PC-3 (cell line): ENCODE results near the gene CBX6. TPM values are rescaled to one million over a fixed set of nuclear protein-coding genes. Genes with fewer than 3 reads are reported as not detected.
A peak's percentile ranks its signal among the peaks of the same experiment; 100 is the strongest.

Experiments
- ATAC-seq: fragments of 200-7000 bp; cut with Tn5 transposase; 2 replicates; pipeline ENCODE4 v1.9.1; 2020; ENCODE audit warnings: mild to moderate bottlenecking, moderate library complexity
- BruUV-seq: library from RNA; stranded (reverse); fragments of 400-500 nt; replicated peaks from 2 replicates; lab custom pipeline; 2021; lab: Mats Ljungman, UMichigan
- CTCF ChIA-PET: fragments of 300-600 bp; sonication (Branson Sonifier 250); formaldehyde crosslinking; loops from one replicate; lab custom pipeline; 2022; ENCODE audit warnings: antibody characterized with exemption; lab: Charles Lee
- POLR2A ChIA-PET: fragments of 300-600 bp; sonication (Branson Sonifier 250); formaldehyde crosslinking; loops from one replicate; lab custom pipeline; 2022; ENCODE audit warnings: antibody characterized with exemption; ENCODE audit not compliant: unreplicated experiment; lab: Charles Lee
- DNase-seq: peaks from one replicate; pipeline ENCODE4 v3.0.0-alpha.2; 2015
- H2AFZ ChIP-seq: fragments of 300-600 bp; sonication (generic); 2 replicates; pipeline ENCODE4 v1.6.0; 2016; ENCODE audit warnings: antibody characterized with exemption, low read length
- H3F3A ChIP-seq: fragments of 300-600 bp; sonication (generic); one replicate; pipeline ENCODE4 v1.6.0; 2017; ENCODE audit warnings: antibody characterized with exemption, low read length, control low read depth, mild to moderate bottlenecking; ENCODE audit not compliant: unreplicated experiment
- H3K27ac ChIP-seq: fragments of 300-600 bp; sonication (generic); 2 replicates; pipeline ENCODE4 v1.5.1; 2016; ENCODE audit warnings: mild to moderate bottlenecking, low read length
- H3K27me3 ChIP-seq: fragments of 300-600 bp; sonication (generic); 2 replicates; pipeline ENCODE4 v1.6.1; 2016; ENCODE audit warnings: low read length, mixed read lengths
- H3K36me3 ChIP-seq: fragments of 300-600 bp; sonication (generic); 2 replicates; pipeline ENCODE4 v1.6.1; 2016; ENCODE audit warnings: low read depth, mixed run types, low read length, mixed read lengths
- H3K4me1 ChIP-seq: fragments of 300-600 bp; sonication (generic); 2 replicates; pipeline ENCODE4 v1.5.1; 2016; ENCODE audit warnings: low read length; ENCODE audit not compliant: insufficient read depth
- H3K4me2 ChIP-seq: fragments of 300-600 bp; sonication (generic); 2 replicates; pipeline ENCODE4 v1.6.0; 2016; ENCODE audit warnings: low read length
- H3K4me3 ChIP-seq: fragments of 300-600 bp; sonication (generic); 2 replicates; pipeline ENCODE4 v1.5.1; 2016; ENCODE audit warnings: mild to moderate bottlenecking, low read length, mixed read lengths
- H3K79me2 ChIP-seq: fragments of 300-600 bp; sonication (generic); 2 replicates; pipeline ENCODE4 v1.6.1; 2017; ENCODE audit warnings: low read length, mixed read lengths
- H3K9ac ChIP-seq: fragments of 300-600 bp; sonication (generic); 2 replicates; pipeline ENCODE4 v1.6.0; 2016; ENCODE audit warnings: mild to moderate bottlenecking, low read length
- H3K9me2 ChIP-seq: fragments of 300-600 bp; sonication (generic); replicated peaks from 2 replicates; pipeline ENCODE4 v1.6.1; 2016; ENCODE audit warnings: mixed run types, low read length, mixed read lengths
- H3K9me3 ChIP-seq: fragments of 300-600 bp; sonication (generic); 2 replicates; pipeline ENCODE4 v1.6.1; 2016; ENCODE audit warnings: low read length, mixed read lengths
- H4K20me1 ChIP-seq: fragments of 300-600 bp; sonication (generic); 2 replicates; pipeline ENCODE4 v1.6.1; 2016; ENCODE audit warnings: low read length, mixed read lengths
- EZH2 ChIP-seq: fragments of 300-600 bp; sonication (generic); IDR thresholded peaks from one replicate; pipeline ENCODE4 v1.6.1; 2017; ENCODE audit warnings: antibody characterized with exemption, mild to moderate bottlenecking, low read length; ENCODE audit not compliant: unreplicated experiment
- EZH2phosphoT487 ChIP-seq: fragments of 300-600 bp; sonication (generic); IDR thresholded peaks from 2 replicates; pipeline ENCODE4 v1.6.1; 2018; ENCODE audit warnings: mild to moderate bottlenecking, antibody characterized with exemption, low read length, borderline replicate concordance
- intact Hi-C: fragments of 100-400 bp; cut with micrococcal nuclease; formaldehyde crosslinking; loops from 2 replicates; pipeline ENCODE4 v1.9.0; 2023
- total RNA-seq: library from RNA; depleted of rRNA; stranded (reverse); fragments of >200 nt; gene quantifications from 2 replicates; pipeline ENCODE4 v1.2.3, GENCODE V29; 2014
- TF ChIP-seq, protein P1 (sequence below): fragments of 300-600 bp; sonication (generic); conservative IDR thresholded peaks from 2 replicates; pipeline ENCODE4 v1.5.1; 2017; ENCODE audit warnings: antibody characterized with exemption, low read depth, mild to moderate bottlenecking, low read length

The CBX6 gene
- total RNA-seq, 1 experiment from 2014 or later: 37.5 TPM

- H3K9me2 ChIP-seq: no peaks in the 10 kb centered on the region
- H3K4me3 ChIP-seq: no peak overlapping the region
- ChIA-PET POLR2A (no interaction called here), CTCF (no interaction called here)
- H2AFZ ChIP-seq: no peak overlapping the region
- H3F3A ChIP-seq: no peaks in the 10 kb centered on the region
- ATAC-seq: no peak
- no peaks in the 10 kb centered on the region for H3K4me1 ChIP-seq
- no peaks in the 10 kb centered on the region for H3K36me3 ChIP-seq
- H3K27me3 ChIP-seq: no peaks in the 10 kb centered on the region
- H3K9ac ChIP-seq: no peak overlapping the region
- TF ChIP-seq EZH2: no peak
- TF ChIP-seq EZH2phosphoT487: no peak
- TF ChIP-seq, protein P1, sequence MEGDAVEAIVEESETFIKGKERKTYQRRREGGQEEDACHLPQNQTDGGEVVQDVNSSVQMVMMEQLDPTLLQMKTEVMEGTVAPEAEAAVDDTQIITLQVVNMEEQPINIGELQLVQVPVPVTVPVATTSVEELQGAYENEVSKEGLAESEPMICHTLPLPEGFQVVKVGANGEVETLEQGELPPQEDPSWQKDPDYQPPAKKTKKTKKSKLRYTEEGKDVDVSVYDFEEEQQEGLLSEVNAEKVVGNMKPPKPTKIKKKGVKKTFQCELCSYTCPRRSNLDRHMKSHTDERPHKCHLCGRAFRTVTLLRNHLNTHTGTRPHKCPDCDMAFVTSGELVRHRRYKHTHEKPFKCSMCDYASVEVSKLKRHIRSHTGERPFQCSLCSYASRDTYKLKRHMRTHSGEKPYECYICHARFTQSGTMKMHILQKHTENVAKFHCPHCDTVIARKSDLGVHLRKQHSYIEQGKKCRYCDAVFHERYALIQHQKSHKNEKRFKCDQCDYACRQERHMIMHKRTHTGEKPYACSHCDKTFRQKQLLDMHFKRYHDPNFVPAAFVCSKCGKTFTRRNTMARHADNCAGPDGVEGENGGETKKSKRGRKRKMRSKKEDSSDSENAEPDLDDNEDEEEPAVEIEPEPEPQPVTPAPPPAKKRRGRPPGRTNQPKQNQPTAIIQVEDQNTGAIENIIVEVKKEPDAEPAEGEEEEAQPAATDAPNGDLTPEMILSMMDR: no peak
- no peak overlapping the region for H3K27ac ChIP-seq
- intact Hi-C loops: no loop called here
- DNase-seq: no peak
- no peaks in the 10 kb centered on the region for H3K9me3 ChIP-seq
- no peaks in the 10 kb centered on the region for H4K20me1 ChIP-seq
- H3K79me2 ChIP-seq: no peaks in the 10 kb centered on the region
- H3K4me2 ChIP-seq: no peak overlapping the region
- no TSS peak for BruUV-seq
Observed at GRCh38 chr22:38823076-38823475, 48.9 kb downstream of the CBX6 start.

GRCh38 chr22:38820020-38820419 lies 52.0 kb downstream of the CBX6 start:
- no peaks in the 10 kb centered on the region for H4K20me1 ChIP-seq
- no peaks in the 10 kb centered on the region for H3K4me1 ChIP-seq
- H3K9me3 ChIP-seq: no peaks in the 10 kb centered on the region
- ChIA-PET POLR2A (no interaction called here), CTCF (no interaction called here)
- no peaks in the 10 kb centered on the region for H3K36me3 ChIP-seq
- H2AFZ ChIP-seq: no peak overlapping the region
- H3K4me2 ChIP-seq: no peak overlapping the region
- no peak for TF ChIP-seq EZH2phosphoT487
- no peak for TF ChIP-seq EZH2
- TF ChIP-seq, protein P1: no peak
- DNase-seq (no peak), ATAC-seq (no peak)
- no peaks in the 10 kb centered on the region for H3F3A ChIP-seq
- BruUV-seq: no TSS peak
- peaks cover under 1% of the 10 kb centered on the region; the same call in 1 of the 2 replicates for H3K27me3 ChIP-seq
- intact Hi-C loops: no loop called here
- no peak overlapping the region for H3K4me3 ChIP-seq
- H3K79me2 ChIP-seq: no peaks in the 10 kb centered on the region
- no peak overlapping the region for H3K27ac ChIP-seq
- no peaks in the 10 kb centered on the region for H3K9me2 ChIP-seq
- no peak overlapping the region for H3K9ac ChIP-seq

DNA sequence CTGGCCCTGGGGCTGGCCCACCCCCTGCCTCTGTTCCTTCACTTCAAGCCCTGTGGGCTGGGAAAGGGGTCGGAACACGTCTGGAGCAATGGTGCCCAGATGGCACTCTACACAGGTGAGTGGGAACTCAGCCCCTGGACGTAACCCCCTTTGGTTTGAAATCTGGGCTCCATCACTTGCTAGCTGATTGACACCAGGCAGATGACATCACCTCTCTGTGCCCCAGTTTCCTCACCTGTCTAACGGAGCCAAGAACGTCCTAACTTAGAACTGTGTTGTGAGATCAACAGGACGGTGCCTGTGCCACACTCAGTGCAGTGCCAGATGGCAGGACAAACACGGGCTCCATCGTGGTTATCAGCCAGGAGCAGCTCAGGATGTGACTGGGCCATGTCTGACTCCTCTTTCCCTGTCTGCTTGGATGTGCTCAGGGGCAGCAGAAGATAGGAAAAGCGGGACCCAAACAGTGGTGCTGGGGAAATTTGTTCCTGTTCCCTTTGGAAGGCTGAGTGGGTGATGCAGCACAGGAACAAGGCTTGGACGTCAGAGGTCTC lies 52.6 kb downstream of the CBX6 start:
- Histone ChIP-seq H2AFZ (no peak overlapping the region), H4K20me1 (no peaks in the 10 kb centered on the region), H3K79me2 (no peaks in the 10 kb centered on the region), H3F3A (no peaks in the 10 kb centered on the region), H3K9ac (no peak overlapping the region), H3K27me3 (peaks cover 6% of the 10 kb centered on the region; the same call in 1 of the 2 replicates), H3K4me1 (no peaks in the 10 kb centered on the region), H3K9me2 (no peaks in the 10 kb centered on the region), H3K36me3 (no peaks in the 10 kb centered on the region), H3K4me3 (no peak overlapping the region), H3K9me3 (no peaks in the 10 kb centered on the region), H3K4me2 (no peak overlapping the region), H3K27ac (no peak overlapping the region)
- BruUV-seq: TSS peak; percentile 18
- ChIA-PET POLR2A (no interaction called here), CTCF (no interaction called here)
- intact Hi-C loops: no loop called here
- DNase-seq: no peak
- no peak for ATAC-seq
- TF ChIP-seq, protein P1: no peak
